OCI-LY7 (cell line): ENCODE data around the gene LMX1B. TPM values are rescaled to one million over a fixed set of nuclear protein-coding genes. Genes with fewer than 3 reads are reported as not detected.
"Not testable (repeated sequence)": the region's sequence is repeated elsewhere in the genome, so short reads cannot be mapped to it uniquely, and the experiment has no call there.

Source experiments
- BruUV-seq: library from RNA; stranded (reverse); fragments of 400-500 nt; replicated peaks from 2 replicates; lab custom pipeline; 2021; lab: Mats Ljungman, UMichigan
- CTCF ChIA-PET: fragments of 300-600 bp; sonication (Branson Sonifier 250); formaldehyde crosslinking; loops from one replicate; lab custom pipeline; 2022; ENCODE audit warnings: antibody characterized with exemption; ENCODE audit not compliant: unreplicated experiment; lab: Charles Lee
- POLR2A ChIA-PET: fragments of 300-600 bp; sonication (Branson Sonifier 250); formaldehyde crosslinking; loops from one replicate; lab custom pipeline; 2022; ENCODE audit warnings: antibody characterized with exemption; lab: Charles Lee
- DNase-seq: peaks from one replicate; pipeline ENCODE4 v3.0.0-alpha.2; 2015; ENCODE audit warnings: low spot score
- H2AFZ ChIP-seq: fragments of 200-600 bp; sonication (generic), shearing (Covaris generic); 2 replicates; pipeline ENCODE4 v1.6.1; 2014; ENCODE audit warnings: mild to moderate bottlenecking, antibody characterized with exemption, low read length, moderate library complexity
- H3K27ac ChIP-seq: fragments of 200-600 bp; sonication (generic); 2 replicates; pipeline ENCODE4 v1.5.1; 2014; ENCODE audit warnings: mixed run types, low read depth, mild to moderate bottlenecking, moderate library complexity, low read length, inconsistent platforms; ENCODE audit not compliant: poor library complexity, severe bottlenecking
- H3K36me3 ChIP-seq: fragments of 200-600 bp; sonication (generic); 2 replicates; pipeline ENCODE4 v1.6.1; 2014; ENCODE audit warnings: mild to moderate bottlenecking, antibody characterized with exemption, low read length, moderate library complexity, mixed read lengths; ENCODE audit not compliant: insufficient read depth
- H3K4me1 ChIP-seq: fragments of 200-600 bp; sonication (generic); 2 replicates; pipeline ENCODE4 v1.5.1; 2014; ENCODE audit warnings: mild to moderate bottlenecking, low read length; ENCODE audit not compliant: insufficient read depth, poor library complexity, severe bottlenecking
- H3K4me2 ChIP-seq: fragments of 200-600 bp; sonication (generic); 2 replicates; pipeline ENCODE4 v1.6.1; 2014; ENCODE audit warnings: mild to moderate bottlenecking, low read length
- H3K4me3 ChIP-seq: fragments of 200-600 bp; sonication (generic); 2 replicates; pipeline ENCODE4 v1.5.1; 2014; ENCODE audit warnings: mild to moderate bottlenecking, low read depth, low read length; ENCODE audit not compliant: poor library complexity, severe bottlenecking
- H3K79me2 ChIP-seq: fragments of 200-600 bp; sonication (generic); 2 replicates; pipeline ENCODE4 v1.6.1; 2016; ENCODE audit warnings: low read depth, mild to moderate bottlenecking, low read length, moderate library complexity, mixed read lengths; ENCODE audit not compliant: insufficient read depth
- H3K9me2 ChIP-seq: fragments of 200-600 bp; sonication (generic); 2 replicates; pipeline ENCODE4 v1.6.1; 2016; ENCODE audit warnings: mild to moderate bottlenecking, low read length, mixed read lengths; ENCODE audit not compliant: insufficient read depth
- H3K9me3 ChIP-seq: fragments of 200-600 bp; sonication (generic); 2 replicates; pipeline ENCODE4 v1.6.1; 2014; ENCODE audit warnings: mild to moderate bottlenecking, mixed run types, low read length, mixed read lengths
- H4K20me1 ChIP-seq: fragments of 200-600 bp; sonication (generic); 2 replicates; pipeline ENCODE4 v1.6.1; 2014; ENCODE audit warnings: mild to moderate bottlenecking, antibody characterized with exemption, low read length, moderate library complexity, mixed read lengths; ENCODE audit not compliant: insufficient read depth
- EZH2phosphoT487 ChIP-seq: fragments of 200-600 bp; sonication (generic); IDR thresholded peaks from 2 replicates; pipeline ENCODE4 v1.6.1; 2018; ENCODE audit warnings: low read depth, borderline replicate concordance, mild to moderate bottlenecking, mixed run types, antibody characterized with exemption, low read length, moderate library complexity, mixed read lengths
- intact Hi-C: fragments of 100-400 bp; cut with micrococcal nuclease; formaldehyde crosslinking; loops from one replicate; pipeline ENCODE4 v1.10.0; 2022; ENCODE audit not compliant: unreplicated experiment
- total RNA-seq, 2 experiments: library from RNA; depleted of rRNA in 1 of 2; stranded (reverse); fragments of >200 nt in 1 of 2; shearing (Covaris generic) in 1 of 2; gene quantifications; 2 replicates each; pipeline ENCODE4 v1.2.3, GENCODE V29; 2014 to 2022
- TF ChIP-seq, protein P1 (sequence below): fragments of 200-600 bp; sonication (generic); conservative IDR thresholded peaks from 2 replicates; pipeline ENCODE4 v1.5.1; 2014; ENCODE audit warnings: mild to moderate bottlenecking, antibody characterized with exemption, low read length, moderate library complexity, mixed read lengths

LMX1B gene
- total RNA-seq, 2 experiments from 2014 or later = not detected

DNA sequence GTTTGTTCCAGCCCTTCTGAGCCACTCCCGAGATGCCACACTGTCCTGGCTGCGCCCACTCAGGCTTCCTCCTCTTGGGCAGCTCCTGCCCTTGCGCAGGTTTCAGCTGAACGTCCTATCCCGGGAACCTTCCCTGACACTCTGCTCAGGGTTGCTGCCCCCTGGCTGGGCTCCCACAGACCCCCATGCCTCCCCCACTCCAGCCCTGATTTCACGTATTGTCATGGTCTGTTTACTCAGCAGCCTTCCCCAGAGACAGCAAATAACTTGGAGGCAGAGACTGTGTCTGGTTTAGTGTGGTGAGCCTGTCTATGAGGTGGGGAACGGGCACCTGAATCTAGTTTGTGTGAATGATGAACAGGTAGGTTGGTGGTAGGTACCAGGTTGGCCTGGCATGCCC is 40.4 kb downstream of the LMX1B start:
- no peak overlapping the region for H3K27ac ChIP-seq
- no TSS peak for BruUV-seq
- H3K4me3 ChIP-seq = no peak overlapping the region
- ChIA-PET CTCF (no interaction called here), POLR2A (no interaction called here)
- no peak for DNase-seq
- no peaks in the 10 kb centered on the region for H3K4me1 ChIP-seq
- H3K9me3 ChIP-seq = no peaks in the 10 kb centered on the region
- intact Hi-C loops = no loop called here
- no peaks in the 10 kb centered on the region for H3K9me2 ChIP-seq
- H3K79me2 ChIP-seq = no peaks in the 10 kb centered on the region
- no peak overlapping the region for H3K4me2 ChIP-seq
- H2AFZ ChIP-seq = no peak overlapping the region
- TF ChIP-seq, protein P1, sequence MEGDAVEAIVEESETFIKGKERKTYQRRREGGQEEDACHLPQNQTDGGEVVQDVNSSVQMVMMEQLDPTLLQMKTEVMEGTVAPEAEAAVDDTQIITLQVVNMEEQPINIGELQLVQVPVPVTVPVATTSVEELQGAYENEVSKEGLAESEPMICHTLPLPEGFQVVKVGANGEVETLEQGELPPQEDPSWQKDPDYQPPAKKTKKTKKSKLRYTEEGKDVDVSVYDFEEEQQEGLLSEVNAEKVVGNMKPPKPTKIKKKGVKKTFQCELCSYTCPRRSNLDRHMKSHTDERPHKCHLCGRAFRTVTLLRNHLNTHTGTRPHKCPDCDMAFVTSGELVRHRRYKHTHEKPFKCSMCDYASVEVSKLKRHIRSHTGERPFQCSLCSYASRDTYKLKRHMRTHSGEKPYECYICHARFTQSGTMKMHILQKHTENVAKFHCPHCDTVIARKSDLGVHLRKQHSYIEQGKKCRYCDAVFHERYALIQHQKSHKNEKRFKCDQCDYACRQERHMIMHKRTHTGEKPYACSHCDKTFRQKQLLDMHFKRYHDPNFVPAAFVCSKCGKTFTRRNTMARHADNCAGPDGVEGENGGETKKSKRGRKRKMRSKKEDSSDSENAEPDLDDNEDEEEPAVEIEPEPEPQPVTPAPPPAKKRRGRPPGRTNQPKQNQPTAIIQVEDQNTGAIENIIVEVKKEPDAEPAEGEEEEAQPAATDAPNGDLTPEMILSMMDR = no peak
- no peak for TF ChIP-seq EZH2phosphoT487
- no peaks in the 10 kb centered on the region for H4K20me1 ChIP-seq
- H3K36me3 ChIP-seq = no peaks in the 10 kb centered on the region

DNA sequence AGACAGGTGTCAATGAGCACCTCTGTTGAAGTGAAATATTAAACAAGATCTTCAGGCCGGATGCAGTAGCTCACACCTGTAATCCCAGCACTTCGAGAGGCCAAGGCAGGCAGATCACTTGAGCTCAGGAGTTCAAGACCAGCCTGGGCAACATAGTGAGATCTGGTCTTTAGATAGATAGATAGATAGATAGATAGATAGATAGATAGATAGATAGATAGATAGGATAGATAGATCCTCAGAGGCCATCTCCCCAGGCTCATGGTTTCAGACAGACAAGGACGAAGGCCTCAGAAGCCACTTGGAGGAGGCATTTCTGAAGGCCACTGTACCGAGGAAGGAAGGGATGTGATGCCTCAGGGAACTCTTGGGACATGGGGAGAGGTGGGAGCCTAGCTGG is 42.5 kb downstream of the LMX1B start:
- intact Hi-C loops, H3K4me3 ChIP-seq, POLR2A ChIA-PET, CTCF ChIA-PET, H4K20me1 ChIP-seq, H2AFZ ChIP-seq, H3K9me2 ChIP-seq, H3K9me3 ChIP-seq, H3K4me1 ChIP-seq, H3K4me2 ChIP-seq, DNase-seq, H3K27ac ChIP-seq, H3K36me3 ChIP-seq, BruUV-seq, H3K79me2 ChIP-seq: not testable (repeated sequence)

GRCh38 chr9:126658201-126658825 is 44.6 kb downstream of the LMX1B start:
- H3K4me3 ChIP-seq = no peak overlapping the region
- H3K4me1 ChIP-seq = no peaks in the 10 kb centered on the region
- H3K9me2 ChIP-seq = no peaks in the 10 kb centered on the region
- intact Hi-C loops = no loop called here
- no peak for DNase-seq
- H2AFZ ChIP-seq = no peak overlapping the region
- no peaks in the 10 kb centered on the region for H3K9me3 ChIP-seq
- H3K36me3 ChIP-seq = no peaks in the 10 kb centered on the region
- ChIA-PET CTCF (no interaction called here), POLR2A (no interaction called here)
- no peaks in the 10 kb centered on the region for H4K20me1 ChIP-seq
- H3K79me2 ChIP-seq = no peaks in the 10 kb centered on the region
- no peak overlapping the region for H3K4me2 ChIP-seq
- TF ChIP-seq, protein P1 = no peak
- TF ChIP-seq EZH2phosphoT487 = no peak
- H3K27ac ChIP-seq = no peak overlapping the region
- BruUV-seq = no TSS peak
